TTC549 (cell line): ENCODE measurements around the gene UFD1.
A peak's percentile ranks its signal among the peaks of the same experiment; 100 is the strongest.

Experiments
- FAIRE-seq: peaks from 2 replicates; lab custom pipeline; 2012; peaks lifted over from hg19 to GRCh38; lab: Jason Lieb, UNC

UFD1 gene

DNA sequence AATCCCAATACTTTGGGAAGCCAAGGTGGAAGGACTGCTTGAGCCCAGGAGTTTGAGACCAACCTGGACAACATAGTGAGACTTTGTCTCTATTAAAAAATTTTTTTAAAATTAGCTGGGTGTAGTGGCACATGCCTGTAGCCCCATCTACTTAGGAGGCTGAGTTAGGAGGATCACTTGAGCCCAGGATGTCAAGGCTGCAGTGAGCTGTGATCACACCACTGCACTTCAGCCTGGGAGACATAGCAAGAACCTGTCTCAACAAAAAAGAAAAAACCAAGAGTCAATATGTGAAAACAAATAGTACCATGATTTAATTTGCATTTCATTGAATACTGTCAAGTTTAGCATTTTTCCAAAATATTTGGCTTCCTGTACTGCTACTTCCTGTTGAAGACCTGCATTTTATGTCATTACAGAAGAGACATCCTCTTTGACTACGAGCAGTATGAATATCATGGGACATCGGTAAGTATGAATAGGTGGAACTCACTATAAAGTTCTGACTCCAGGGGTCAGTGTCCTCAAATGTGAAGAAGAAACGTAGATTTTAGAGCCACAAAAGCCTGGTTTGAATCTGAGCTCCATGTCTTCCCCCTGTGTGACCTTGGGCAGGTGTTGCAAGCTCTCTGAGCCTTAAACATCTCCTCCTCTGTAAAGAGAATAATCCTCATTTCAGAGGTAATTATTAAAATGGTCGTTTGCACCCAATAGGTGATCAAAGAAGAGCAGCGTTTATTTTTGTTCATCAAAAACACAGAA lies 16.8 kb upstream of the UFD1 start:
- no peak for FAIRE-seq

DNA sequence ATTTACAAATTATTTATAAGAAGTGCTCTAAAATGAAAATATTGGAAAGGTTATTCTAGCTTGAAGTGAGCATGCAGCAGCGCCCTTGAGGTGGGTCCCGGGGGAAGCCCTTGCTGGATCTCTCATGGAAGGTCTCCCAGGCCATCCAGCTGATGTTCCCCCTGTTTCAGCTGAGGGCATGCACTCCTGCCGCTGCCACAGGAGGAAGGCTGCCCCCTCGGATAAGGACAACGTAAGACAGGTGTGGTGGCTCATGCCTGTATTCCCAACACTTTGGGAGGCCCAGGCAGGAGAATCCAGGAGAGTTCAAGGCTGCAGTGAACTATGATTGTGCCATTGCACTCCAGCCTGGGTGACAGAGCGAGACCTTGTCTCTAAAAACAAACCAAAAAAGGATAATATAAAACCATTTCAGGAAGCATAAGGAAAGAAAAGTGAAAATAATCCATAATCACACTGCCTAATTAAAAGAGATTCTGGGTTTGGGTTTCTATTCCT lies 15.7 kb upstream of the UFD1 start:
- no peak for FAIRE-seq

DNA sequence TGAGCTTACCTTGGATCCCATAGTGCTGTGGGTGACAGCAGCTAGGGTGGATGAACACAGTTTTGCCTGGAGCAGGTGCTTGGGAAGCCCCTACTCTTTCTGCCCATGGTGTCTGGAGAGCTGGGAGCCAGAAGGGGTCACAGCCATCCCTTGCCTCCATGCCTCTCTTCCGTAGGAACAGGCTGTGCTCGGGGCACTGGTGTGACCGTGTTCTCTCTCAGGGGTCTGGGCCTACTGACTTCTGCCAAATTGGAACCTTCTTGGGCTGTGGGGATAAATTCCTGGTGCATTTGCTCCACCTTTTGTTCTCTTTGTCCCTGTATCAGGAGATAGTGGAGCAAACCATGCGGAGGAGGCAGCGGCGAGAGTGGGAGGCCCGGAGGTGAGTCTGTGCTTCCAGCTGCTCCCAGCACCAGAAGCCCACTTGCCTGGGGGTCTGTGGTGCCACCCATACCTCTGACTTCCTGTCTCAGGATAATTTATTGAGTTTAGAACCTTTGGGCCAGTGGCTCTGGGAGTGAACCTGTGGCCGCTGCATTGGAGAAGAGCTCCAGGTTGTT lies 15.1 kb upstream of the UFD1 start:
- no peak for FAIRE-seq

GRCh38 chr22:19492504-19493174 lies 13.6 kb upstream of the UFD1 start:
- FAIRE-seq: no peak

GRCh38 chr22:19490628-19491230 lies 11.7 kb upstream of the UFD1 start:
- FAIRE-seq: no peak

GRCh38 chr22:19488884-19489843 lies 10.2 kb upstream of the UFD1 start:
- no peak for FAIRE-seq

- no peak for FAIRE-seq
Observed at GRCh38 chr22:19488285-19488684, 9.3 kb upstream of the UFD1 start.

DNA sequence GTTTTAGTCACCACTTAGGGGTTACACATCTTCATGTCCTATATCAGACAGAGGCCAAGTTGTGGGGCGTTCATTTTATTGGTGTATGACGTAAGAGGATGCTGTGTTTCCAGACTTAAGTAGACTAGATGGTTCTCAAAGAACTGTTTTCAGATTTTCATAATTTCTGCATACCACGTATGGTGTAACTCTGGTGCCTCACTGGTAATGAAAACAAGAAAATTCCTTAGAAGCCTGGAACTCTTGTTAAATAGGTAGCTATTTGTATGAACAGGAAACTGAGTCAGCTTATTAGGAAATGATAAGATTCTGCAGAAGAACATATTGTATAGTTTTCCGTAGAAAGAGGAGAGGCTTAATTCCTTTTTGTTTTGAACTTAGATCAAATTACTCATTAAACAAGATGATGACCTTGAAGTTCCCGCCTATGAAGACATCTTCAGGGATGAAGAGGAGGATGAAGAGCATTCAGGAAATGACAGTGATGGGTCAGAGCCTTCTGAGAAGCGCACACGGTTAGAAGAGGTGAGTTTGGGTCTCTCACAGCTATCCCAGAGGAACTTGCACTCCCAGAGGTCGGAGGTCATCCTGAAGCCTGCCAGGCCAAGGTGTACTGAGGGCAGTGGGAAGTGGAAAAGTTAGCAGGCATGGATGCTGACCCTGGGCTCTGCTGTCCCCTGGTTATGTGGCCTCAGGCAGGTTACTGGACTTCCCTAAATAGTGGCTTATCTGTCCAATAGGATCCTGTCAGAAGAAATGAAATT lies 4.7 kb upstream of the UFD1 start:
- FAIRE-seq: no peak

DNA sequence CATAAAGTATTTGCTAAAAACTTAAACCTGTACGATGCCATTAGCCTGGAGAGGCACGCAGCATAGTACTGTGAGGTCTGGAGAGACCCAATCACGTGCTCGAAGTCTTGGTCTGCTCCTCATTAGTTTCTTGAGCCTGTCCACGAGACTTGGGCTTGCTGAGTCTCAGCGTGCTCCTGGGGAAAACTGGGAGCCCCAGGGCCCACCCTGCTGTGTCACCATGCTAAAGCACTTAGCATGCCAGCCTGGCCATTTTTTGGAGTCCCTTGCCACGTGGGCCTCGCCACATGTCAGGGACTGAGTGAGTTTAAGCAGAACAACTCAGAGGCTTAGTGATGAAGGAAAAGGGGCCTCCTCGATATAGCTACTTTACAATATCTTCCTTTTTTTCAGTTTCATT lies 3.3 kb upstream of the UFD1 start:
- FAIRE-seq: no peak

DNA sequence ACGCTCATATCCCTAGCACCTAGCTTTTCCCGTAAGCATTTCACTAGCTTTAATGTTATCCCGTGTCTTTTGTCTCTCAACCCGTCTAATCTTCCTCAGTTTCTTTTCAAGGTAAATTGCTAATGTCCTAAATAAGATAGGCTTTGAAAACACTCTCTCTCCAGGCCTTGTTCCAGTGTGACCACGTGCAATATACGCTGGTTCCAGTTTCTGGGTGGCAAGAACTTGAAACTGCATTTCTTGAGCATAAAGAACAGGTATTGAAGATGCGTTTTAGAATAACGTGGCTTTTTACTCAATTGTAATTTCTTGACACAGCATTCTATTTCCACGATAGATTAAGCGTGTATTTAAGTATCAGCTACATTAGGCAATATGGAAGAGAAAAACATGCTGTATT lies 1.8 kb upstream of the UFD1 start:
- no peak for FAIRE-seq

- FAIRE-seq: no peak
Observed at GRCh38 chr22:19480173-19480568, 1.2 kb upstream of the UFD1 start.

DNA sequence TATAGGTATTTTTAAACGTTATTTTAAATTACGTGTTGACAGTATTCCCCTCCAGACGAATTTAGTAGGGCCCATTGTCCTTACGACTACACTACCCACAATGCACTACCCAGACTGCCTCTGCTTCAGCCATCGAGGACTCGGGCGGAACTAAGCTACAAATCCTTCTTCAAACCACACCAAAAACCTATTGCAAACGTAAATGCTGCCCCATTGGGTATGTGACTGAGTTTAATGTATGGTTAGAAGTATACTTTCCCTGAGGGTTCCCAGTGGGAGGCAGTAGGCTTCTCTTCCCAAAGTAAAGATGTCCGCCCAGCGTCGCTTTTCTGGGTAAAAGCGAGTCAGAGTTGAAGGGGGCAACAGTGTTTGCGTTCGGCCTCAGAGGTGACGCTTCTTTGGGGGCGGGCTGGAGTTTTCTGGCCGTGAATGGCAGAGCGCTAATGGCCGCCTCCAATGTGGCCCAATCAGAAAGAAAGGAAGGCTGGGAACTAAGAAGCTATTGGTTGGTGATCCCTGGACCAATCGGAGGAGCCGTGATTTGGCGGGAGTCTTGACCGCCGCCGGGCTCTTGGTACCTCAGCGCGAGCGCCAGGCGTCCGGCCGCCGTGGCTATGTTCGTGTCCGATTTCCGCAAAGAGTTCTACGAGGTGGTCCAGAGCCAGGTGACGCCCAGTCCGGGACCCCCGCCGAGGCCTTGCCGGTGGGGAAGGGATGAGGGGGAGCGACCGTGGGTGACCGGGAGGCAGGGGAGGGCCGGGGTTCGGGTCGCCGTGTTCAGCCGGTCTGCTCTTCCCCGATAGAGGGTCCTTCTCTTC lies 571 bp upstream of the UFD1 start, which contains the start of gene CDC45:
Gene CDC45, plus strand, starts transcription at position 566 of the 818 bp plus-strand sequence. Its CDS starts 49 bp downstream, at position 615.
- FAIRE-seq: peak; percentile 93

DNA sequence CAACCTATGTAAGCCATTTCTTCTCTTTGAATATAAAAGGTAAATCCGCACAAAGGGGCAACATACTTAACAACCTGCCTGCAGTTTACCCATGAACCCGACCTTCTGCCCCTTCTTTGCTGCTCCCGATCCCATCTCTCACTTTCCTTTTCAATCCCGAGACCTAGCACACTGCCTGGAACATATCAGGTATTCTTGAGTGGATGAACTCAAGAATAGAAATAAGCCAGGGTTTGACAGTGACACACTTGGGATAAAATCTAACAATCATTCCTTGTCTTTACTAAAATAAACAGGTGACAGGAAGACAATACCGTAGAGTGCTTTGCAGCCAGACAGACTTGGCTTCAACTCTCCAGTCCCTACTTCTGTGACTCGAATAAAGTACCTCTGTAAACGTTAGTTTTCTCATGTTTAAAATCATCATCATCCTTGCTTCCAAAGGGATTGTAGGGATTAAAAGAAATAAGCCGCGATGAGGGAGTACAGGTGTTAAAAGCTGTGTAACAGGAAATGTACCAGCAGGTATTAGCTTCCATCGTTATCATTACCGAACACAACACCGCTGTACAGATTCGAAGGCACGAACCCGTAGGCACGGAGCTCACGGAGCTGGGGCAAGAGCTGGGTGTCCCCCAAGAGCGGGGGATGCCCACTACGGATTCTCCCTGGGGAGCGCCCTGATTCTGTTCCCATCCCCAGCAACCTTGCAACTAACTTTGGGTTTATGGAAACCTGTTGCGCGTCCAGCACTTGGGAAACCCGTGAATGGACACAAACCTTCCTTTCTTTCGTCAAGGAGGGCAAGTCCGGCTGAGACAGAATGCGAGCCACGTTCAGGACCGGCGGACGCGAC lies 720 bp downstream of the UFD1 start:
- no peak for FAIRE-seq

GRCh38 chr22:19477321-19478044 lies 1.5 kb downstream of the UFD1 start:
- FAIRE-seq: no peak

DNA sequence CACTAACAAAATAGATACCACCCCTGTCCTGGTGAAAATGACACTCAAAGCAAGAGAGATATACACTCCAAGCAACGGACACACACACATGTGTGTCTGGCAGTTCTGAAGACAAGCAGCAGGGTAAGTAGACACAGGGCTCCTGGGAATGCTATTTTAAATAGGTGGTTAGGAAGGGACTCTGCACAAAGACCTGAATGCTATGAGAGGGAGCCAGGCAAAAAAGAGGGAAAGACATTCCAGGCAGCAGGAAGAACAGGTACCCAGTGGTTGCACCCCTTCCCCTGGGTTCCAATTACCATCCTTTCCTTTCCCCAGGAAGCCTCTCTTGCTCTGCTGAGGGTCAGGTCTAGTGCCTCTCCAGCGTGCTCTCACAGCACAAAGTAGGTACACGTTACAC lies 3.0 kb downstream of the UFD1 start:
- no peak for FAIRE-seq

DNA sequence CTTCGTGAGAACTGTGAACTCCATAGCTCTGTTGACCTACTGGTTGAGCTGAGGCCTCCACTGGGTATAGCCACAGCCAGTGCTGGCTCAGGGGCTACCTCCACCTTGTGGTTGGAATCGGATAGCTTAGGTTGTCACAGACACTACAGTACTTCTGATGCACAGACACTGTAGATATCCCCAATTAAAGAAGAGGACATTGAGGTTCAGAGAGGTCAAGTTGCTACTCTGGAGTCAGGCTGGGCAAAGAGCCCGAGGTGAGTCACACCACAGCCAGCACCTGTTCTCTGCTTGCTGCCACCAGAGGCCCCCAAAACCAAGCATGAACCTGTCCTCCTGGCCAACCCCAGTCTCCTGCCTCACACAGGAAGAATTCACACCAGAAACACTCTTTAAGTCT lies 5.4 kb downstream of the UFD1 start:
- FAIRE-seq: no peak

DNA sequence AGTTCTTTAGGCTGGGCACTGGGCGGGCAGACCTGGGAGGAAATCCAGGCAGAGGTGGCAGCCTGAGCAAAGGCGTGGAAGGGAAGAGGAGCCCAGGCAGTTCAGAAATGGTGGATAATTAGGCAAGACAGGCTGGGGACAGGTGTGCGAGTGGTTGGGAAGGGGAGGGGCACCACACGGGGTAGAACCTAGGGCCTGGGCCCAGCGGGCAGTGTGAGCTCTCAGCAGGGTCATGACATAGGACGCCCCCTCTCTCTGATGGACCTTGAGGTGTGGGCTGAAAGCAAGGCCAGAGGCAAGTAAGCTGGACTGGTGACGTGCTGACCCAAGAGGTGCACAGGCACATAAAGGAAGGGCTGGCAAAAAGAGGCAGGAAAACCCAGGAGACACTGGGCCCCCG lies 6.8 kb downstream of the UFD1 start:
- no peak for FAIRE-seq

DNA sequence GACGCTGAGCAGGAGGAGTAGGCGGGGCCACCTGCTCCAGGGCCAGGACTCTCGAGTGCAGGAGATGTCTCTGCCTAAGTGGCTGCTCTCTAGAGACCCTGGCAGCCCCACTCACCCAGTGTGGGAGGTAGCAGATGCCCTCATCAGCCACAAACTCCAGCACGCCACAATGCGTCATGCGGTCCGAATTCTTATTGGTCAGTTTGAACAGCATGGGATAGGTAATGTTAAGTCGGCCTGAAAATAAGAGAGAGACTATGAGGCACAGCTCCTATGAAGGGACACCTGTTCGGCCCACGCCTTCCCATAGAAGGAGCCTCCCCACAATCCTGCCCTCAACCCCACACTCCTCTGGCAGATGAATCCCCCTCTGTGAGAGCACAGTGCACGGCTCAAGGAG lies 7.4 kb downstream of the UFD1 start:
- no peak for FAIRE-seq

GRCh38 chr22:19470010-19470409 lies 9.0 kb downstream of the UFD1 start:
- no peak for FAIRE-seq
